Renal cortex interstitium (tissue), 15 donors: ENCODE results near the gene SMC4. TPM values are rescaled to one million over a fixed set of nuclear protein-coding genes. Genes with fewer than 3 reads are reported as not detected.
"Not testable (repeated sequence)": the region's sequence is repeated elsewhere in the genome, so short reads cannot be mapped to it uniquely, and the experiment has no call there.

Source experiments
- DNase-seq, 11 donors: peaks; one replicate each; pipeline ENCODE4 v3.0.0-alpha.2; 2013; ENCODE audit warnings: low read depth in 9 of 11, low spot score in 4 of 11; ENCODE audit errors: extremely low read depth in 1 of 11
- long read RNA-seq, 16 experiments: transcript quantifications; one replicate each; lab custom pipeline, GENCODE V29; 2026
- polyA plus RNA-seq, 3 donors: library from polyadenylated mRNA; unstranded; fragments of 120-200 nt; gene quantifications; one replicate each; pipeline ENCODE4 v1.2.1, GENCODE V29; 2013; ENCODE audit not compliant: insufficient read length in 3 of 3

The SMC4 gene
- 100 to 1,000 TPM in 2 of 3 donors, 10 to 100 TPM in 1; 92.2 to 146 (median 101) TPM for polyA plus RNA-seq
- long read RNA-seq, donor 1, partial matches to known transcripts, result 8 of 8 reads
- long read RNA-seq, donor 1, other reads (novel, unspliced or antisense), result 0 of 8 reads
- long read RNA-seq, donor 2, full-length matches to known transcripts, result 3 of 3 reads
- long read RNA-seq, donor 2, partial matches to known transcripts, result 0 of 3 reads
- long read RNA-seq, donor 2, other reads (novel, unspliced or antisense), result 0 of 3 reads
- long read RNA-seq, donor 3, full-length matches to known transcripts, result 4 of 51 reads
- long read RNA-seq, donor 3, partial matches to known transcripts, result 47 of 51 reads
- long read RNA-seq, donor 3, other reads (novel, unspliced or antisense), result 0 of 51 reads
- long read RNA-seq, donor 4, full-length matches to known transcripts, result 7 of 32 reads
- long read RNA-seq, donor 4, partial matches to known transcripts, result 25 of 32 reads
- long read RNA-seq, donor 4, other reads (novel, unspliced or antisense), result 0 of 32 reads
- long read RNA-seq, donor 5, result 0 reads
- long read RNA-seq, donor 6, full-length matches to known transcripts, result 7 of 20 reads
- long read RNA-seq, donor 6, partial matches to known transcripts, result 13 of 20 reads
- long read RNA-seq, donor 6, other reads (novel, unspliced or antisense), result 0 of 20 reads
- long read RNA-seq, donor 7, full-length matches to known transcripts, result 4 of 31 reads
- long read RNA-seq, donor 7, partial matches to known transcripts, result 27 of 31 reads
- long read RNA-seq, donor 7, other reads (novel, unspliced or antisense), result 0 of 31 reads
- long read RNA-seq, donor 8, full-length matches to known transcripts, result 8 of 49 reads
- long read RNA-seq, donor 8, partial matches to known transcripts, result 41 of 49 reads
- long read RNA-seq, donor 8, other reads (novel, unspliced or antisense), result 0 of 49 reads
- long read RNA-seq, donor 9, full-length matches to known transcripts, result 5 of 33 reads
- long read RNA-seq, donor 9, partial matches to known transcripts, result 28 of 33 reads
- long read RNA-seq, donor 9, other reads (novel, unspliced or antisense), result 0 of 33 reads
- long read RNA-seq, donor 10, full-length matches to known transcripts, result 7 of 56 reads
- long read RNA-seq, donor 10, partial matches to known transcripts, result 49 of 56 reads
- long read RNA-seq, donor 10, other reads (novel, unspliced or antisense), result 0 of 56 reads
- long read RNA-seq, donor 11, full-length matches to known transcripts, result 2 of 31 reads
- long read RNA-seq, donor 11, partial matches to known transcripts, result 29 of 31 reads
- long read RNA-seq, donor 11, other reads (novel, unspliced or antisense), result 0 of 31 reads
- long read RNA-seq, donor 12, partial matches to known transcripts, result 0 of 1 reads
- long read RNA-seq, donor 12, other reads (novel, unspliced or antisense), result 0 of 1 reads
- long read RNA-seq, donor 13, partial matches to known transcripts, result 12 of 20 reads
- long read RNA-seq, donor 13, other reads (novel, unspliced or antisense), result 0 of 20 reads
- long read RNA-seq, donor 14, full-length matches to known transcripts, result 2 of 2 reads
- long read RNA-seq, donor 14, partial matches to known transcripts, result 0 of 2 reads
- long read RNA-seq, donor 14, other reads (novel, unspliced or antisense), result 0 of 2 reads
- long read RNA-seq, donor 15, partial matches to known transcripts, result 6 of 6 reads
- long read RNA-seq, donor 15, other reads (novel, unspliced or antisense), result 0 of 6 reads
- long read RNA-seq, donor 16, full-length matches to known transcripts, result 9 of 173 reads
- long read RNA-seq, donor 16, partial matches to known transcripts, result 164 of 173 reads
- long read RNA-seq, donor 16, other reads (novel, unspliced or antisense), result 0 of 173 reads

- DNase-seq, result peak; percentile 88 to 96 (median 95)
Measured at GRCh38 chr3:160399125-160400029, at the start of gene SMC4, which contains the start of gene IFT80. Gene SMC4 (plus strand): TSS chr3:160399650. CDS start chr3:160400827, 1,177 bp downstream. Gene IFT80 (minus strand): TSS chr3:160399225. CDS start chr3:160384600, 14,625 bp downstream.

GRCh38 chr3:160355826-160356225 lies 43.6 kb upstream of the SMC4 start:
- DNase-seq, result peak in 2 of 11 donors; percentile 6 to 7

GRCh38 chr3:160362896-160363295 lies 36.6 kb upstream of the SMC4 start:
- DNase-seq, result not testable (repeated sequence)

- no peak for DNase-seq
Measured at GRCh38 chr3:160365869-160366522, 33.5 kb upstream of the SMC4 start.

- no peak for DNase-seq
Measured at GRCh38 chr3:160368804-160369203, 30.6 kb upstream of the SMC4 start.

- DNase-seq, result no peak
Measured at GRCh38 chr3:160369784-160370183, 29.7 kb upstream of the SMC4 start.

- no peak for DNase-seq
Measured at GRCh38 chr3:160370987-160371857, 28.2 kb upstream of the SMC4 start.

- DNase-seq, result no peak
Measured at GRCh38 chr3:160372780-160373179, 26.7 kb upstream of the SMC4 start.

- DNase-seq, result no peak
Measured at GRCh38 chr3:160373655-160374054, 25.8 kb upstream of the SMC4 start.

GRCh38 chr3:160374472-160374871 lies 25.0 kb upstream of the SMC4 start:
- DNase-seq, result no peak

GRCh38 chr3:160374925-160375324 lies 24.5 kb upstream of the SMC4 start:
- no peak for DNase-seq

- no peak for DNase-seq
Measured at GRCh38 chr3:160376681-160377080, 22.8 kb upstream of the SMC4 start.

GRCh38 chr3:160378331-160379109 lies 20.9 kb upstream of the SMC4 start:
- DNase-seq, result no peak

GRCh38 chr3:160379628-160380214 lies 19.7 kb upstream of the SMC4 start:
- DNase-seq, result no peak
